DMS114 treated with DMSO at 0.1 percent for 48 hours (cell line): ENCODE results near the gene ERN1.

ENCODE experiments used
- DNase-seq: peaks from one replicate; lab custom pipeline; 2025; ENCODE audit not compliant: unreplicated experiment; lab: John Stamatoyannopoulos, UW

Gene ERN1

GRCh38 chr17:64006361-64007088 lies 123.4 kb downstream of the ERN1 start:
- no peak for DNase-seq

- no peak for DNase-seq
Observed at GRCh38 chr17:64005734-64006167, 124.2 kb downstream of the ERN1 start.

GRCh38 chr17:64004903-64005733 lies 124.8 kb downstream of the ERN1 start:
- DNase-seq = no peak

GRCh38 chr17:64004218-64004770 lies 125.7 kb downstream of the ERN1 start:
- no peak for DNase-seq

- no peak for DNase-seq
Observed at GRCh38 chr17:64003526-64004121, 126.3 kb downstream of the ERN1 start.

- DNase-seq = no peak
Observed at GRCh38 chr17:64002658-64003525, 127.1 kb downstream of the ERN1 start.

- no peak for DNase-seq
Observed at GRCh38 chr17:64001763-64002529, 128.0 kb downstream of the ERN1 start.

- no peak for DNase-seq
Observed at GRCh38 chr17:64001091-64001579, 128.8 kb downstream of the ERN1 start.

GRCh38 chr17:63999680-64000531 lies 130.0 kb downstream of the ERN1 start:
- no peak for DNase-seq

- no peak for DNase-seq
Observed at GRCh38 chr17:63998721-63999679, 130.9 kb downstream of the ERN1 start.

- DNase-seq = peak; percentile 23
Observed at GRCh38 chr17:63998050-63998720, 131.8 kb downstream of the ERN1 start, which contains the start of gene PRR29. PRR29 (plus strand) TSS chr17:63998351; CDS start chr17:63998365, 14 bp downstream.

- no peak for DNase-seq
Observed at GRCh38 chr17:63997341-63998048, 132.4 kb downstream of the ERN1 start.

- DNase-seq = no peak
Observed at GRCh38 chr17:63996430-63997182, 133.3 kb downstream of the ERN1 start.

- DNase-seq = no peak
Observed at GRCh38 chr17:63995626-63996025, 134.3 kb downstream of the ERN1 start.

- DNase-seq = no peak
Observed at GRCh38 chr17:63993368-63993985, 136.5 kb downstream of the ERN1 start.
